Fibroblast of villous mesenchyme (primary cell): ENCODE data around the gene CST7. TPM values are rescaled to one million over a fixed set of nuclear protein-coding genes. Genes with fewer than 3 reads are reported as not detected.

Source experiments
- DNase-seq: peaks from one replicate; pipeline ENCODE4 v3.0.0-alpha.2; 2010; ENCODE audit warnings: low read depth
- H3K4me3 ChIP-seq: 2 replicates; pipeline ENCODE4 v1.5.1; 2011; ENCODE audit warnings: low read depth, mild to moderate bottlenecking, low read length
- total RNA-seq: library from RNA; depleted of rRNA; stranded (reverse); fragments of >200 nt; gene quantifications from 2 replicates; pipeline ENCODE4 v1.2.3, GENCODE V29; 2012
- TF ChIP-seq, protein P1 (sequence below): IDR thresholded peaks from 2 replicates; pipeline ENCODE4 v1.5.1; 2012; ENCODE audit warnings: low read depth, mild to moderate bottlenecking, low read length; ENCODE audit not compliant: insufficient read depth

Gene CST7
- total RNA-seq, 1 donor = not detected

DNA sequence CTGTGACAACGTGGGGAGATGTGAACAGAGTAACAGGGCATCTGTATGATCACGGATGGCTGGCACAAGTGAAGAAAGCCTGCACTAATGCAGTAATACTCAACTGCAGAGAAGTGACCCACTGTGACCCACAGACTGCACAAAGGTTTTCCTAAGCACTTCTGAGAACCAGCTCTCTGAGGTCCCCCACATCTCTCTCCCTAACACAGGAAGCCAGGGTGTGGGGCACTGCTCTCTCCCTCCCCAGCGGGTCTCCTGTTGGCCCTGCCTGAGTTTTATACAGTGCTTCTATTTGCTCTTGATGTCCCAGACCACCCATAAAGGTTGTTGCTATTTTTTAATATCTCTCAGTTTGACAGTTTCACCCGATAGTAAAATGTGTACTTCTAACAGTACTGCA, 32.2 kb downstream of the CST7 start:
- TF ChIP-seq, protein P1, sequence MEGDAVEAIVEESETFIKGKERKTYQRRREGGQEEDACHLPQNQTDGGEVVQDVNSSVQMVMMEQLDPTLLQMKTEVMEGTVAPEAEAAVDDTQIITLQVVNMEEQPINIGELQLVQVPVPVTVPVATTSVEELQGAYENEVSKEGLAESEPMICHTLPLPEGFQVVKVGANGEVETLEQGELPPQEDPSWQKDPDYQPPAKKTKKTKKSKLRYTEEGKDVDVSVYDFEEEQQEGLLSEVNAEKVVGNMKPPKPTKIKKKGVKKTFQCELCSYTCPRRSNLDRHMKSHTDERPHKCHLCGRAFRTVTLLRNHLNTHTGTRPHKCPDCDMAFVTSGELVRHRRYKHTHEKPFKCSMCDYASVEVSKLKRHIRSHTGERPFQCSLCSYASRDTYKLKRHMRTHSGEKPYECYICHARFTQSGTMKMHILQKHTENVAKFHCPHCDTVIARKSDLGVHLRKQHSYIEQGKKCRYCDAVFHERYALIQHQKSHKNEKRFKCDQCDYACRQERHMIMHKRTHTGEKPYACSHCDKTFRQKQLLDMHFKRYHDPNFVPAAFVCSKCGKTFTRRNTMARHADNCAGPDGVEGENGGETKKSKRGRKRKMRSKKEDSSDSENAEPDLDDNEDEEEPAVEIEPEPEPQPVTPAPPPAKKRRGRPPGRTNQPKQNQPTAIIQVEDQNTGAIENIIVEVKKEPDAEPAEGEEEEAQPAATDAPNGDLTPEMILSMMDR = no peak
- H3K4me3 ChIP-seq = no peak overlapping the region
- no peak for DNase-seq

DNA sequence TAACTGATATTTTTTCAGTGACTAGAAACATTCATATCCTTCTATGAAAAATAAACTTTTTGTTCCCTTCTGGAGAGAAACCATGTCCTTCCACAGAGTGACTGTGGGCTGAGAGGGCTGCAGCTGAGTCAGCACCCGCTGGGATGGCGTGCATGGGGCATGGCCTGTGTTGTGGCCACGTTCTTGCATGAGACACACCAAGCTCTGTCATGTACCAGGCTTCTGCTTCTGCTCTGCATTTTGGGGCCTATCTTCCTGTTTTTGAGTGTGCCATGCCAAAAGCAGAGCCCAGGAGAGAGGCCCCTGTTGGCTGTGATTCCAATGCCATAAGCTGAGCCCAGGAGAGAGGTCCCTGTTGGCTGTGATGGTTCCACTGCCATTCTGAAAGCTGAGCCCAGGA, 32.7 kb downstream of the CST7 start:
- TF ChIP-seq, protein P1 = no peak
- H3K4me3 ChIP-seq = no peak overlapping the region
- no peak for DNase-seq

DNA sequence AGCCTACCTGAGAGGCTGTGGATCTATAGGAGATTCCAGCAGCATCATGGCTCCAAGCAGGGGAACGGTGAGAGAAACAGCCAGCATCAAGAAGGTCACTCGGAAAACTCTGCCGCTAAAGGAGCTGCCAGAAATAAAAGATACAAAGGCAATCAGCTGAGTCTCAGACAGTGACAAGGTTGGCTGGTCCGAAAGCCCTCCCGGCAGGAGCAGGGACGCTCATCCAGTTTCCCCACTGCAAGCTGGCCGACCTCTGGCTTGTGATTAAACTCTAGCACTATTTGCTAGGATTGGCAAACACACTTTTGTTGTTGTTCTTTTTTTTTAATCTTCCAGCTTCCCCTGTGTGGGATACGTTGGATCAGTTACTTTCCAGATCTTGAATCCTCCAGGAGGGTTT, 34.8 kb downstream of the CST7 start:
- TF ChIP-seq, protein P1 = no peak
- no peak for DNase-seq
- no peak overlapping the region for H3K4me3 ChIP-seq

DNA sequence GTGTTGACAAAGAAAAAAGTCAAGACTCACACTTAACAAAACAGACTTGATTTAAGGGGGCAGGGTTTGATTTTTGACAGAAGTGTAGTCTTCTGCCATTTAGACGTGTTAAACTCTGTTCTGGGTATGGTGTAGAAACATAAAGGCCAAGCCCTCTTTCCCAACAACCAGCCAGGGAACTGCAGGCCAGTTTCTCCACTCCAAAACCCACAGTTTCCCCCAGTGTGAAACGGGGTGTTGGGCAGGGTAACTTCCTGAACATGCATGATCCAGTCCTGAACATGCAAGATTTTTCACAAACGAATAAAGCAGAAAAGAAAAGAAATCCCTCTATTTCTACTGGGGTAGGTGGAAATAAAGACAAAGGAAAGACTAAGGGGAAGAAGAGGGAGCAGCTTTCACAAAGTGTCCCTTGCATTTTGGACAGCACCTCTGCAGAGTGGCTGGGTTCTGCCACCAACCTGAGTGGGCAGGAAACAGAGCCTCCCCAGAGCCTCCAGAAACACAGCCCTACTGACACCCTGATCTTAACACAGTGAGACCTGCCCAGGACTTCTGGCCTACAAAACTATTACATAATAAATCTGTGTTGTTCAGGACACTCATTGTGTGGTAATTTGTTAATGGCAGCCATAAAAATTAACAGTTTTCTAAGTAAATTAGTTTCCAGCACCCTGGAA, 36.0 kb downstream of the CST7 start:
- TF ChIP-seq, protein P1 = no peak

DNA sequence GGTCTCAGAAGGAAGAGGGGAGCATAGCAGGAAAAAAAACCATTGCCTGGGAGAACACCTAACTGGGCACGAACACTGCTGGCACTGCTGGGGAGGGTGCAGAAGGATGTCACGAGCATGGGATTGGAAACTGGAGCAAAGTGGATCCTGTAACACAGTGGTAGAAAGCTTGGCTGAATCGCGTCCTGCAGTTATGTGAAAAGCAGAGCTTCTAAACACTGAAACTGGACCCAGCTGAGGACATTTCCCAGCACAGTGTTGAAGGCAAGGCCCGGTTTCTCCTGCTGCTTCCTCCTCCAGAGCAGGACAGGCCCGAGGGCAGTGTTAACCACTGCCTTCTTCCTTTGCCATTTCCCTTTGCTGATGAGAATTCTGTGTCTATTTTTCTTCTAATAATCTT, 36.7 kb downstream of the CST7 start:
- no peak for DNase-seq
- no peak overlapping the region for H3K4me3 ChIP-seq
- TF ChIP-seq, protein P1 = no peak

More for the DNA sequence above, 36.0 kb downstream of the CST7 start:
- no peak for DNase-seq
- H3K4me3 ChIP-seq = no peak overlapping the region

DNA sequence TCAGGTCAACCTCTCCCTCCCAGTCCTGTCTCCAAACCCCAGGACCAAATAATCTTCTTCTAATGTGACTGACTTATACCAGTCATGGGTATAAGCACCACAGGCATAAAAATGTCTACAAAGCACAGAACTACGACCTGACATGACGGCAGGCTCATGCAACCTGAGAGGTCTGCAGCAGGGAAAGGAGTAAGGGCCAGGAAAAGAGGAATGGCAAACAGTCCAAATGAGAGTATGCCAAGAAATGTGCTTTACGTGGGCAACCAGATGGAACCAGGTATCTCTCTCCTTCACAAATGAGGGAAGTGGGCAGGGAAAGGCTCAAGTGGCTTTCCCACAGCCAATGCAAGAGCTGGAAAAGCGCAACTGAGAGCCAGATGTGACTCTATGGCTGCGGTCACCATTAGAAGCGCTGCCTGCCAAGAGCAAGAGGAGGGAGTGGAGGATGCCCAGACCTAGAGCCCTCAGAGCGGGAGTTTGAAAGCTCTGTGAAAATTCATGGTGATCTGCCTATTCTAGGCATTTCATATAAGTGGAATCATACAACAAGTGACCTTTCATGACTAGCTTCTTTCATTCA, 37.5 kb downstream of the CST7 start:
- no peak for DNase-seq
- H3K4me3 ChIP-seq = no peak overlapping the region
- TF ChIP-seq, protein P1 = no peak
